SK-N-SH treated with all-trans-retinoic acid at 6 μM for 48 hours (cell line): Measurements from ENCODE around the gene INPP5E.

Experiments
- ARNTL ChIP-seq: fragments of 450-650 bp; formaldehyde crosslinking; IDR thresholded peaks from 2 replicates; pipeline ENCODE4 v1.5.0; 2020; ENCODE audit warnings: low read depth, mild to moderate bottlenecking, moderate library complexity, borderline replicate concordance
- BACH2 ChIP-seq: fragments of 250-450 bp; sonication (Bioruptor Pico); IDR thresholded peaks from 2 replicates; pipeline ENCODE4 v1.9.0; 2021; ENCODE audit warnings: mild to moderate bottlenecking, borderline replicate concordance
- ESRRG ChIP-seq: fragments of 250-450 bp; sonication (Bioruptor Pico); IDR thresholded peaks from 2 replicates; pipeline ENCODE4 v1.6.1; 2021; ENCODE audit warnings: mild to moderate bottlenecking
- PPARA ChIP-seq: fragments of 250-450 bp; sonication (Bioruptor Pico); IDR thresholded peaks from 2 replicates; pipeline ENCODE4 v1.5.0; 2020; ENCODE audit warnings: mild to moderate bottlenecking, borderline replicate concordance
- RARB ChIP-seq: fragments of 250-450 bp; sonication (Bioruptor Pico); IDR thresholded peaks from 2 replicates; pipeline ENCODE4 v1.8.0; 2021; ENCODE audit warnings: mild to moderate bottlenecking, moderate library complexity
- SNAI2 ChIP-seq: fragments of 250-450 bp; sonication (Bioruptor Pico); IDR thresholded peaks from 2 replicates; pipeline ENCODE4 v1.5.0; 2020; ENCODE audit warnings: mild to moderate bottlenecking, moderate library complexity
- TOX ChIP-seq: fragments of 250-450 bp; sonication (Bioruptor Pico); IDR thresholded peaks from 2 replicates; pipeline ENCODE4 v1.8.0; 2021; ENCODE audit warnings: mild to moderate bottlenecking, moderate library complexity, borderline replicate concordance
- ZC3H10 ChIP-seq: fragments of 250-450 bp; sonication (Bioruptor Pico); IDR thresholded peaks from 2 replicates; pipeline ENCODE4 v1.5.1; 2021; ENCODE audit warnings: mild to moderate bottlenecking, moderate library complexity
- ZNF565 ChIP-seq: fragments of 450-650 bp; formaldehyde crosslinking; conservative IDR thresholded peaks from 2 replicates; pipeline ENCODE4 v1.5.0; 2020; ENCODE audit warnings: low read depth, mild to moderate bottlenecking, moderate library complexity

- TF ChIP-seq RARB (CRISPR knock-in tag) (no peak), SNAI2 (no peak), TOX (CRISPR knock-in tag) (no peak), PPARA (CRISPR knock-in tag) (no peak), BACH2 (CRISPR knock-in tag) (no peak), ESRRG (CRISPR knock-in tag) (no peak), ZNF565 (no peak), ARNTL (CRISPR knock-in tag) (no peak), ZC3H10 (CRISPR knock-in tag) (no peak)
Observed at GRCh38 chr9:136459425-136459824, 19.8 kb upstream of the INPP5E start.
